Erythroblast (primary cell): ENCODE data around the gene KRT31.

Experiments used
- GATA1 ChIP-seq: IDR thresholded peaks from 2 replicates; pipeline ENCODE4 v1.6.1; 2011; ENCODE audit warnings: low read depth, mild to moderate bottlenecking, control low read depth, low read length, moderate library complexity
- POLR2A ChIP-seq: IDR thresholded peaks from 2 replicates; pipeline ENCODE4 v1.6.1; 2011; ENCODE audit warnings: mild to moderate bottlenecking, low read length

GRCh38 chr17:41377546-41377945 lies 19.9 kb downstream of the KRT31 start:
- no peak for TF ChIP-seq POLR2A
- no peak for TF ChIP-seq GATA1
